Breast epithelium (tissue), 4 donors: ENCODE results near the gene FAM216B. TPM values are rescaled to one million over a fixed set of nuclear protein-coding genes. Genes with fewer than 3 reads are reported as not detected.

Experiments
- DNase-seq, 2 donors: peaks; one replicate each; pipeline ENCODE4 v3.0.0-alpha.2; 2019; ENCODE audit warnings: low spot score in 2 of 2
- H3K27ac ChIP-seq, 2 donors: fragments of 200-600 bp; sonication (generic) in 1 of 2; one replicate each; pipeline ENCODE4 v1.5.1; 2016 to 2019; ENCODE audit warnings: mild to moderate bottlenecking in 1 of 2
- H3K27me3 ChIP-seq, 2 donors: fragments of 200-600 bp; sonication (generic) in 1 of 2; one replicate each; pipeline versions ENCODE4 v1.5.1 to v1.6.0; 2017 to 2019; ENCODE audit warnings: control low read depth in 1 of 2, mild to moderate bottlenecking in 1 of 2
- H3K36me3 ChIP-seq: fragments of 200-600 bp; one replicate; pipeline ENCODE4 v1.5.1; 2019
- H3K4me1 ChIP-seq, 2 donors: fragments of 200-600 bp; sonication (generic); one replicate each; pipeline ENCODE4 v1.5.1; 2016 to 2019; ENCODE audit warnings: control low read depth in 1 of 2
- H3K4me3 ChIP-seq, 3 donors: fragments of 200-600 bp; sonication (generic); 1 replicate in 2 of 3; 2 replicates in 1 of 3; pipeline ENCODE4 v1.5.1; 2016 to 2019; ENCODE audit warnings: mild to moderate bottlenecking in 3 of 3, moderate library complexity in 2 of 3
- H3K9me3 ChIP-seq, 2 donors: fragments of 200-600 bp; sonication (generic) in 1 of 2; one replicate each; pipeline ENCODE4 v1.5.1; 2016 to 2019; ENCODE audit warnings: control low read depth in 1 of 2
- CTCF ChIP-seq, 3 donors: fragments of 450-650 bp; IDR thresholded peaks; one replicate each; pipeline ENCODE4 v1.5.1; 2016 to 2017; ENCODE audit warnings: antibody characterized with exemption in 3 of 3, mild to moderate bottlenecking in 3 of 3, moderate library complexity in 3 of 3
- POLR2A ChIP-seq: fragments of 450-650 bp; IDR thresholded peaks from one replicate; pipeline ENCODE4 v1.6.1; 2016; ENCODE audit warnings: antibody characterized with exemption, mild to moderate bottlenecking, moderate library complexity
- POLR2AphosphoS5 ChIP-seq, 3 donors: sonication (generic); formaldehyde crosslinking; IDR thresholded peaks; one replicate each; pipeline ENCODE4 v1.6.1; 2017; ENCODE audit warnings: antibody characterized with exemption in 3 of 3
- intact Hi-C: fragments of 100-400 bp; cut with DNase I; formaldehyde crosslinking; loops from one replicate; pipeline ENCODE4 v1.15.1; 2023; ENCODE audit warnings: low total_unique reads
- total RNA-seq, 3 donors: library from RNA; depleted of rRNA; stranded (reverse); fragments of >200 nt; gene quantifications; one replicate each; pipeline ENCODE4 v1.1.0, GENCODE V29; 2016

Gene FAM216B
- total RNA-seq, 3 donors from 2014 or later, result not detected

- H3K4me3 ChIP-seq, result no peak overlapping the region
- no peaks in the 10 kb centered on the region for H3K9me3 ChIP-seq
- no peak overlapping the region for H3K27ac ChIP-seq
- H3K4me1 ChIP-seq, result no peaks in the 10 kb centered on the region
- H3K27me3 ChIP-seq, result no peaks in the 10 kb centered on the region
- TF ChIP-seq POLR2AphosphoS5 (IDR thresholded peaks at IDR 0.05), result no peak
- no peak for TF ChIP-seq CTCF (IDR thresholded peaks at IDR 0.05)
- no peak for TF ChIP-seq POLR2A
- H3K36me3 ChIP-seq, result no peaks in the 10 kb centered on the region
- no peak for DNase-seq
- intact Hi-C loops, result no loop called here
Measured at GRCh38 chr13:42751693-42752092, 29.7 kb upstream of the FAM216B start.

- intact Hi-C loops, result no loop called here
- Histone ChIP-seq H3K9me3 (no peaks in the 10 kb centered on the region), H3K36me3 (no peaks in the 10 kb centered on the region), H3K27ac (no peak overlapping the region), H3K4me1 (no peaks in the 10 kb centered on the region), H3K4me3 (no peak overlapping the region), H3K27me3 (no peaks in the 10 kb centered on the region)
- DNase-seq, result no peak
- TF ChIP-seq POLR2A (no peak), POLR2AphosphoS5 (IDR thresholded peaks at IDR 0.05) (no peak), CTCF (IDR thresholded peaks at IDR 0.05) (no peak)
Measured at GRCh38 chr13:42752731-42753130, 28.7 kb upstream of the FAM216B start.

GRCh38 chr13:42753697-42754096 lies 27.7 kb upstream of the FAM216B start:
- no peaks in the 10 kb centered on the region for H3K27me3 ChIP-seq

GRCh38 chr13:42754801-42755510 lies 26.4 kb upstream of the FAM216B start:
- Histone ChIP-seq H3K27ac (no peak overlapping the region), H3K27me3 (no peaks in the 10 kb centered on the region), H3K4me3 (no peak overlapping the region), H3K9me3 (no peaks in the 10 kb centered on the region), H3K36me3 (no peaks in the 10 kb centered on the region), H3K4me1 (no peaks in the 10 kb centered on the region)
- DNase-seq, result no peak
- intact Hi-C loops, result no loop called here
- TF ChIP-seq CTCF (IDR thresholded peaks at IDR 0.05), result no peak
- no peak for TF ChIP-seq POLR2A
- no peak for TF ChIP-seq POLR2AphosphoS5 (IDR thresholded peaks at IDR 0.05)

More at GRCh38 chr13:42753697-42754096, 27.7 kb upstream of the FAM216B start:
- H3K4me3 ChIP-seq, result no peak overlapping the region
- no peaks in the 10 kb centered on the region for H3K4me1 ChIP-seq
- peak overlapping the region in 1 of 2 donors; percentile 35 for H3K27ac ChIP-seq
- no peak for DNase-seq
- H3K36me3 ChIP-seq, result no peaks in the 10 kb centered on the region
- intact Hi-C loops, result no loop called here
- no peaks in the 10 kb centered on the region for H3K9me3 ChIP-seq
- no peak for TF ChIP-seq POLR2A
- no peak for TF ChIP-seq CTCF (IDR thresholded peaks at IDR 0.05)
- no peak for TF ChIP-seq POLR2AphosphoS5 (IDR thresholded peaks at IDR 0.05)

GRCh38 chr13:42757678-42758420 lies 23.5 kb upstream of the FAM216B start:
- Histone ChIP-seq H3K36me3 (no peaks in the 10 kb centered on the region), H3K27me3 (no peaks in the 10 kb centered on the region), H3K9me3 (no peaks in the 10 kb centered on the region), H3K4me3 (no peak overlapping the region), H3K4me1 (no peaks in the 10 kb centered on the region), H3K27ac (no peak overlapping the region)
- no peak for TF ChIP-seq POLR2A
- intact Hi-C loops, result no loop called here
- DNase-seq, result no peak
